CD14-positive monocyte (primary cell): ENCODE results near the gene ATP5F1D. TPM values are rescaled to one million over a fixed set of nuclear protein-coding genes. Genes with fewer than 3 reads are reported as not detected.

ENCODE experiments used
- DNase-seq, 3 donors: peaks; one replicate each; pipeline ENCODE4 v3.0.0-alpha.2; 2011 to 2022
- H2AFZ ChIP-seq: 2 replicates; pipeline ENCODE4 v1.6.0; 2012; ENCODE audit warnings: mild to moderate bottlenecking, low read depth, low read length, inconsistent platforms; ENCODE audit not compliant: insufficient read depth, poor library complexity, severe bottlenecking
- H3K27ac ChIP-seq, 2 donors: 1 replicate in 1 of 2; 2 replicates in 1 of 2; pipeline ENCODE4 v1.5.1; 2012 to 2013; ENCODE audit warnings: low read length in 2 of 2, control low read depth in 1 of 2, inconsistent platforms in 1 of 2, low read depth in 1 of 2, mild to moderate bottlenecking in 1 of 2
- H3K27me3 ChIP-seq, 2 donors: one replicate each; pipeline versions ENCODE4 v1.6.0 to v1.6.1; 2011 to 2013; ENCODE audit warnings: low read length in 2 of 2; ENCODE audit not compliant: control insufficient read depth in 2 of 2, insufficient read depth in 2 of 2
- H3K36me3 ChIP-seq, 2 donors: replicated peaks in 1 of 2; 1 replicate in 1 of 2; 2 replicates in 1 of 2; pipeline versions ENCODE4 v1.5.1 to v1.6.1; 2012 to 2013; ENCODE audit warnings: low read length in 2 of 2, control low read depth in 1 of 2, inconsistent platforms in 1 of 2, mild to moderate bottlenecking in 1 of 2; ENCODE audit not compliant: insufficient read depth in 2 of 2, control insufficient read depth in 1 of 2
- H3K4me1 ChIP-seq, 2 donors: 1 replicate in 1 of 2; 2 replicates in 1 of 2; pipeline versions ENCODE4 v1.5.1 to v1.6.1; 2012 to 2013; ENCODE audit warnings: low read length in 2 of 2, control low read depth in 1 of 2, inconsistent platforms in 1 of 2, mild to moderate bottlenecking in 1 of 2, moderate library complexity in 1 of 2; ENCODE audit not compliant: insufficient read depth in 2 of 2, control insufficient read depth in 1 of 2
- H3K4me2 ChIP-seq: replicated peaks from 2 replicates; pipeline ENCODE3; 2012; ENCODE audit warnings: low read length, moderate library complexity, mild to moderate bottlenecking; ENCODE audit not compliant: poor library complexity, severe bottlenecking; ENCODE audit errors: extremely low read depth
- H3K4me3 ChIP-seq, 3 experiments: fragments of 200-600 bp in 1 of 3; sonication (generic) in 1 of 3; replicated peaks in 1 of 3; 1 replicate in 2 of 3; 2 replicates in 1 of 3; pipeline ENCODE4 v1.5.1; 2011 to 2013; ENCODE audit warnings: low read length in 3 of 3, mild to moderate bottlenecking in 3 of 3, control low read depth in 2 of 3, low read depth in 2 of 3, inconsistent platforms in 1 of 3, moderate library complexity in 1 of 3
- H3K79me2 ChIP-seq: 2 replicates; pipeline ENCODE4 v1.6.0; 2012; ENCODE audit warnings: mild to moderate bottlenecking, control low read depth, inconsistent platforms, low read length, moderate library complexity; ENCODE audit not compliant: insufficient read depth
- H3K9ac ChIP-seq: 2 replicates; pipeline ENCODE4 v1.6.0; 2017; ENCODE audit warnings: low read length, mild to moderate bottlenecking; ENCODE audit not compliant: insufficient read depth, poor library complexity, severe bottlenecking
- H3K9me3 ChIP-seq, 2 donors: replicated peaks in 1 of 2; 1 replicate in 1 of 2; 2 replicates in 1 of 2; pipeline versions ENCODE4 v1.5.1 to v1.6.1; 2012 to 2013; ENCODE audit warnings: low read length in 2 of 2, control low read depth in 1 of 2; ENCODE audit not compliant: control insufficient read depth in 1 of 2, insufficient read depth in 1 of 2
- H4K20me1 ChIP-seq: 2 replicates; pipeline ENCODE4 v1.6.0; 2012; ENCODE audit warnings: mild to moderate bottlenecking, low read length, control low read depth, moderate library complexity; ENCODE audit not compliant: insufficient read depth
- H3K27ac Mint-ChIP-seq, 7 donors: one replicate each; pipeline ENCODE4 v1.8.0; 2020; ENCODE audit warnings: mild to moderate bottlenecking in 7 of 7, mixed read lengths in 7 of 7, moderate library complexity in 6 of 7, inconsistent platforms in 2 of 7
- H3K27me3 Mint-ChIP-seq, 3 donors: one replicate each; pipeline ENCODE4 v1.8.0; 2021 to 2022; ENCODE audit warnings: low read depth in 3 of 3, mild to moderate bottlenecking in 3 of 3, mixed read lengths in 3 of 3, moderate library complexity in 3 of 3, inconsistent platforms in 1 of 3
- H3K36me3 Mint-ChIP-seq, 2 donors: one replicate each; pipeline ENCODE4 v1.8.0; 2020; ENCODE audit warnings: mixed read lengths in 2 of 2, inconsistent platforms in 1 of 2, mild to moderate bottlenecking in 1 of 2
- H3K4me1 Mint-ChIP-seq: one replicate; pipeline ENCODE4 v1.8.0; 2020; ENCODE audit warnings: mild to moderate bottlenecking, mixed read lengths
- H3K4me3 Mint-ChIP-seq, 2 donors: one replicate each; pipeline ENCODE4 v1.8.0; 2020; ENCODE audit warnings: mild to moderate bottlenecking in 2 of 2, mixed read lengths in 2 of 2, moderate library complexity in 1 of 2
- H3K9me3 Mint-ChIP-seq, 7 donors: one replicate each; pipeline ENCODE4 v1.8.0; 2020 to 2022; ENCODE audit warnings: mixed read lengths in 7 of 7, mild to moderate bottlenecking in 6 of 7, moderate library complexity in 6 of 7, inconsistent platforms in 2 of 7
- WGBS: methylation state at CpG from one replicate; pipeline ENCODE4 v1.1.5; 2013; ENCODE audit warnings: missing lambda C conversion rate; ENCODE audit not compliant: insufficient coverage; 5-methylcytosine and 5-hydroxymethylcytosine counted together
- intact Hi-C, 2 donors: fragments of 100-400 bp; cut with micrococcal nuclease; formaldehyde crosslinking; loops; one replicate each; pipeline versions ENCODE4 v1.15.0 to v1.15.1; 2023
- polyA plus RNA-seq, 3 donors: library from polyadenylated mRNA; depleted of rRNA in 1 of 3; unstranded in 2 of 3; stranded (reverse) in 1 of 3; fragments of 300-500 nt in 2 of 3; fragments of >200 nt in 1 of 3; fragmentation: Illumina TruSeq in 2 of 3; gene quantifications; 1 replicate in 2 of 3; 2 replicates in 1 of 3; pipeline ENCODE4 v1.2.3, GENCODE V29; 2012 to 2021
- TF ChIP-seq, protein P1 (sequence below): fragments of 200-600 bp; IDR thresholded peaks from one replicate; pipeline ENCODE4 v1.8.0; 2022; ENCODE audit warnings: antibody characterized with exemption, mild to moderate bottlenecking

The ATP5F1D gene
- polyA plus RNA-seq, 3 donors: 122 to 160 (median 143) TPM

DNA sequence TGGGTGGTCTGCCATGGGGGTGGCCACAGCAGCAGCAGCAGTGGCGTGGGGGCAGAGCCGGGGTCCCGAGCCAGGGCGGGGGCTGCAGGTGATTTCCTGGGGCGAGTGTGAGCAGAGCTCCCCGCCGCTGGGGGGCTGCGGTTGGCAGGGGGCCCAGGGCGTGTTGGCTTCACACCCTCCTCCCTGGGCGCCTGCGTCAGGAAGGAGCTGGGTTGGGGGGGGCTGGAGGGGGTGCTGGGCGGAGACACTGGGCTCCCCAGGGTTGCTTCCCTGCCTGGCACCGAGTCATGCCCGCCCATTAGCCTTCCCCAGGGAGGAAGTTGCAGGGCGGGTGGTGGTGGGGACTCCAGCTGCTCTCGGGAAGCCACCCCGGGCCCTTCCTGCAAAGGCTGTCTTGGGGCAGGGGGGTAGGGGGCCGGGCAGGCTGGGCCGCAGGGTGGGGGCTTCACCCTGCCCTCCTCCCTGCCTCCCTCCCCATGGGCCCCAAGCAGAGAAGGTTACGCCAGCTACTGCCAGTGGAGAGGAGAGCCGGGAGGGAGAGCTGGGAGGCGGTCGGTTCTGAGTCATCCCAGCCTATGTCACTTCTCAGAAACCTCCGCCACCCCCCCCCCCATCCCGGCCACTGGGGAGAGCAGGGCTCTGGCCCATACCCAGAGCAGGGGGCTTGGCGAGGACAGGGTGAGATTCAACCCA lies 11.4 kb downstream of the ATP5F1D start:
- TF ChIP-seq, protein P1, sequence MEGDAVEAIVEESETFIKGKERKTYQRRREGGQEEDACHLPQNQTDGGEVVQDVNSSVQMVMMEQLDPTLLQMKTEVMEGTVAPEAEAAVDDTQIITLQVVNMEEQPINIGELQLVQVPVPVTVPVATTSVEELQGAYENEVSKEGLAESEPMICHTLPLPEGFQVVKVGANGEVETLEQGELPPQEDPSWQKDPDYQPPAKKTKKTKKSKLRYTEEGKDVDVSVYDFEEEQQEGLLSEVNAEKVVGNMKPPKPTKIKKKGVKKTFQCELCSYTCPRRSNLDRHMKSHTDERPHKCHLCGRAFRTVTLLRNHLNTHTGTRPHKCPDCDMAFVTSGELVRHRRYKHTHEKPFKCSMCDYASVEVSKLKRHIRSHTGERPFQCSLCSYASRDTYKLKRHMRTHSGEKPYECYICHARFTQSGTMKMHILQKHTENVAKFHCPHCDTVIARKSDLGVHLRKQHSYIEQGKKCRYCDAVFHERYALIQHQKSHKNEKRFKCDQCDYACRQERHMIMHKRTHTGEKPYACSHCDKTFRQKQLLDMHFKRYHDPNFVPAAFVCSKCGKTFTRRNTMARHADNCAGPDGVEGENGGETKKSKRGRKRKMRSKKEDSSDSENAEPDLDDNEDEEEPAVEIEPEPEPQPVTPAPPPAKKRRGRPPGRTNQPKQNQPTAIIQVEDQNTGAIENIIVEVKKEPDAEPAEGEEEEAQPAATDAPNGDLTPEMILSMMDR: peak; percentile 10
- Mint-ChIP-seq H3K27ac (peak overlapping the region; percentile 85 to 97 (median 94)), H3K4me1 (peaks cover 29% of the 10 kb centered on the region), H3K4me3 (peak overlapping the region; percentile 80 to 97), H3K9me3 (peaks cover 0 to 2% (median 0%) of the 10 kb centered on the region in 7 donors), H3K36me3 (peaks cover 37 to 49% of the 10 kb centered on the region in 2 donors), H3K27me3 (peaks cover 0 to 4% (median 0%) of the 10 kb centered on the region in 3 donors)
- H3K27me3 ChIP-seq: no peaks in the 10 kb centered on the region
- H3K4me2 ChIP-seq: peak overlapping the region; percentile 96
- intact Hi-C loops: loop anchor here in 1 of 2 donors (1.0 kb wide), 1 partner anchor 7 kb away; no protein-coding TSS in a partner anchor
- H3K36me3 ChIP-seq: peaks cover 47 to 56% of the 10 kb centered on the region in 2 donors
- peak overlapping the region; percentile 93 for H3K9ac ChIP-seq
- DNase-seq: peak; percentile 92 to 97 (median 95)
- peak overlapping the region; percentile 77 to 99 (median 89) for H3K4me3 ChIP-seq
- H2AFZ ChIP-seq: no peak overlapping the region
- WGBS: 0% methylated on average over 3 of the region's 26 CpGs
- peak overlapping the region; percentile 92 to 94 for H3K27ac ChIP-seq
- H4K20me1 ChIP-seq: peaks cover 80% of the 10 kb centered on the region
- H3K9me3 ChIP-seq: no peaks in the 10 kb centered on the region
- peaks cover 43 to 50% of the 10 kb centered on the region in 2 donors for H3K4me1 ChIP-seq
- peaks cover 75% of the 10 kb centered on the region for H3K79me2 ChIP-seq

DNA sequence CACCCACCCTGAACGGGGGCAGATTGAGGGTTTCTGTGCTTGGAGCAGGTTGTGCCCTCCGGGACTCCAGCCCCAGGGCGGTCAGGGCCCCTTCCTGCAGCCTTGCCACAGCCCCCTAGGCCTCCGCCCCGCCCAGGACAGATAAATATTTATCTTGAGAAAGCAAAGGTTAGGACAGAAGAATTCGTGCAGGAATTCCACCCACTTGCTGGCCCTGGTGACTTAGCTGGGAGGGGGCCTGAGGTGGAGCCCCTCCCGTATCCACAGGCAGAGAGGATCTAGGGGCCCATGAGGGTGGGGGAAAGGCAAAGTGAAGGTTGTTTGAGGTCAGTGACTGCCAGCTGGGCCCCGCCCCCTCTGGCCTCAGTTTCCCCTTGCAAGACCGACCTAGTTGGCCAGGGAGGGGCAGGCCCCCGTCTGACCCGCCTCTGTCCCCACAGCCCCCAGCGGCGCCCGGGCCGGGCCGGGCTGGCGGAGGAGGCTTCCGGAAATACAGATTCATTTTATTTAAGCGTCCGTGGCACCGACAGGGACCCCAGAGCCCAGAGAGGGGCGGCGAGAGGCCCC lies 12.0 kb downstream of the ATP5F1D start:
- H3K36me3 Mint-ChIP-seq: peaks cover 37 to 55% of the 10 kb centered on the region in 2 donors
- H3K4me2 ChIP-seq: peak overlapping the region; percentile 96
- H3K27me3 Mint-ChIP-seq: peaks cover 0 to 4% (median 0%) of the 10 kb centered on the region in 3 donors
- peaks cover 0 to 2% (median 0%) of the 10 kb centered on the region in 7 donors for H3K9me3 Mint-ChIP-seq
- intact Hi-C loops: no loop called here
- 44% methylated on average over 20 of the region's 23 CpGs for WGBS
- H3K36me3 ChIP-seq: peaks cover 49 to 60% of the 10 kb centered on the region in 2 donors
- H3K4me3 Mint-ChIP-seq: peak overlapping the region; percentile 77 to 80
- H3K9me3 ChIP-seq: no peaks in the 10 kb centered on the region
- H3K9ac ChIP-seq: peak overlapping the region; percentile 93
- H3K79me2 ChIP-seq: peaks cover 80% of the 10 kb centered on the region
- no peak for DNase-seq
- no peaks in the 10 kb centered on the region for H3K27me3 ChIP-seq
- H3K27ac ChIP-seq: peak overlapping the region; percentile 92 to 94
- peaks cover 47 to 54% of the 10 kb centered on the region in 2 donors for H3K4me1 ChIP-seq
- H4K20me1 ChIP-seq: peaks cover 85% of the 10 kb centered on the region
- peak overlapping the region; percentile 77 to 99 (median 89) for H3K4me3 ChIP-seq
- no peak overlapping the region for H2AFZ ChIP-seq
- H3K4me1 Mint-ChIP-seq: peaks cover 34% of the 10 kb centered on the region
- TF ChIP-seq, protein P1: no peak
- H3K27ac Mint-ChIP-seq: peak overlapping the region; percentile 85 to 97 (median 94)
